Smooth muscle cell (in vitro differentiated cells): ENCODE results near the gene PRR33. TPM values are rescaled to one million over a fixed set of nuclear protein-coding genes. Genes with fewer than 3 reads are reported as not detected.
"Not testable (repeated sequence)": the region's sequence is repeated elsewhere in the genome, so short reads cannot be mapped to it uniquely, and the experiment has no call there.

ENCODE experiments used
- DNase-seq: peaks from one replicate; lab custom pipeline; 2025; ENCODE audit not compliant: unreplicated experiment; lab: John Stamatoyannopoulos, UW
- H2AFZ ChIP-seq: fragments of 200-600 bp; sonication (generic); 2 replicates; pipeline ENCODE4 v1.6.0; 2016; ENCODE audit warnings: antibody characterized with exemption, low read depth, mild to moderate bottlenecking
- H3F3A ChIP-seq: fragments of 200-600 bp; sonication (generic); 2 replicates; pipeline ENCODE4 v1.6.0; 2017; ENCODE audit warnings: antibody characterized with exemption, low read depth
- H3K27ac ChIP-seq: fragments of 200-600 bp; sonication (generic); 2 replicates; pipeline ENCODE4 v1.5.1; 2016; ENCODE audit warnings: low read depth, mild to moderate bottlenecking
- H3K27me3 ChIP-seq: fragments of 200-600 bp; sonication (generic); 2 replicates; pipeline ENCODE4 v1.6.1; 2016; ENCODE audit warnings: low read depth, mild to moderate bottlenecking
- H3K36me3 ChIP-seq: fragments of 200-600 bp; sonication (generic); 2 replicates; pipeline ENCODE4 v1.5.1; 2016; ENCODE audit warnings: low read depth
- H3K4me1 ChIP-seq: fragments of 200-600 bp; sonication (generic); 2 replicates; pipeline ENCODE4 v1.5.1; 2016; ENCODE audit warnings: low read depth
- H3K4me2 ChIP-seq: fragments of 200-600 bp; sonication (generic); 2 replicates; pipeline ENCODE4 v1.6.0; 2016; ENCODE audit warnings: mild to moderate bottlenecking
- H3K4me3 ChIP-seq: fragments of 200-600 bp; sonication (generic); 2 replicates; pipeline ENCODE4 v1.5.1; 2016; ENCODE audit warnings: mild to moderate bottlenecking
- H3K79me2 ChIP-seq: fragments of 200-600 bp; sonication (generic); 2 replicates; pipeline ENCODE4 v1.6.0; 2016; ENCODE audit warnings: low read depth, mild to moderate bottlenecking
- H3K9ac ChIP-seq: fragments of 200-600 bp; sonication (generic); 2 replicates; pipeline ENCODE4 v1.6.0; 2016; ENCODE audit warnings: low read depth
- H3K9me3 ChIP-seq: fragments of 200-600 bp; sonication (generic); replicated peaks from 2 replicates; pipeline ENCODE4 v1.5.1; 2016; ENCODE audit warnings: low read depth
- H4K20me1 ChIP-seq: fragments of 200-600 bp; sonication (generic); 2 replicates; pipeline ENCODE4 v1.6.0; 2016; ENCODE audit warnings: low read depth
- CTCF ChIP-seq: fragments of 200-600 bp; sonication (generic); IDR thresholded peaks from 2 replicates; pipeline ENCODE4 v1.5.1; 2017; ENCODE audit warnings: borderline replicate concordance, mild to moderate bottlenecking, antibody characterized with exemption; ENCODE audit not compliant: insufficient read depth, poor library complexity, severe bottlenecking
- WGBS: methylation state at CpG from one replicate; pipeline ENCODE4 v1.1.7; 2016; ENCODE audit warnings: low lambda C conversion rate; 5-methylcytosine and 5-hydroxymethylcytosine counted together
- polyA plus RNA-seq: library from polyadenylated mRNA; unstranded; fragments of >200 nt; fragmentation: Nextera tagmentation; extraction: Ambion mirVana; gene quantifications from 2 replicates; pipeline ENCODE4 v1.2.1, GENCODE V29; 2016
- total RNA-seq: library from RNA; depleted of rRNA; stranded (reverse); fragments of >200 nt; gene quantifications from 2 replicates; pipeline ENCODE4 v1.2.3, GENCODE V29; 2014

PRR33 gene
- total RNA-seq (not detected in 2 replicates), polyA plus RNA-seq (not detected in 2 replicates)

DNA sequence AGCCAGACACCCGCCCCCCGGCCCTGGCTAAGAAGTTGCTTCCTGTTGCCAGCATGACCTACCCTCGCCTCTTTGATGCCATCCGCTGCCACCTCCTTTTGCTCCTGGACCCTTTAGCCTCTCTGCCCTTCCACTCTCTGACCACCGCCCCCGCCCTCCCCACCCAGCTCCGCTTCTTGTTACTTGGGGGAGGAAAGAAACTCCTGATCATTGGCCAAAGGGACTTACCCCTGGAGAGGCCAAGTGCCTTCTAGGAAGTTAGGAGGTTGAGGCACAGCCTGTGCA is at the start of gene PRR33:
PRR33 (minus strand) TSS at position 65 of the 285 bp plus-strand sequence. CDS start 1,311 bp downstream, outside the sequence.
- Histone ChIP-seq H4K20me1 (no peaks in the 10 kb centered on the region), H3K9ac (no peak within 1 kb of the TSS), H3K4me2 (no peak within 1 kb of the TSS), H3K79me2 (no peaks in the 10 kb centered on the region), H3K27me3 (no peaks in the 10 kb centered on the region), H3F3A (peaks cover 5% of the 10 kb centered on the region), H3K27ac (no peak within 1 kb of the TSS), H3K4me3 (no peak within 1 kb of the TSS), H3K36me3 (no peaks in the 10 kb centered on the region), H2AFZ (no peak within 1 kb of the TSS), H3K9me3 (no peaks in the 10 kb centered on the region), H3K4me1 (no peaks in the 10 kb centered on the region)
- DNase-seq: no peak
- no peak for TF ChIP-seq CTCF
- WGBS: 90% methylated on average over 3 of the region's 7 CpGs

DNA sequence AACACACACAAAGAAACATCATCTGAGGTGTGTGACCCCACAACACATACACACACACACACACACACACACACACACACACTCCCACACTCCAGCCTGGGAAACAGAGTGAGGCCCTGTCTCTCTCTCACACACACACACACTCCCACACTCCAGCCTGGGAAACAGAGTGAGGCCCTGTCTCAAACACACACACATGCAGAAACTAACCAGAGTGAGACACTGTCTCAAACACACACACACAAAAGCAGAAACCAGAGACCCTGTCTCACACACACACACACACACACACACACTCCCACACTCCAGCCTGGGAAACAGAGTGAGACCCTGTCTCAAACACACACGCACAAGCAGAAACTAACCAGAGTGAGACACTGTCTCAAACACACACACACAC is 48.1 kb upstream of the PRR33 start:
- not testable (repeated sequence) for DNase-seq, H3F3A ChIP-seq, H3K9me3 ChIP-seq, H3K27me3 ChIP-seq, H3K4me1 ChIP-seq, H3K27ac ChIP-seq, H3K4me2 ChIP-seq, H4K20me1 ChIP-seq, H3K9ac ChIP-seq, H3K79me2 ChIP-seq, H2AFZ ChIP-seq, H3K36me3 ChIP-seq, H3K4me3 ChIP-seq
- 100% methylated on average over 1 of the region's 1 CpG for WGBS

- Histone ChIP-seq H2AFZ (no peak overlapping the region), H3K79me2 (no peaks in the 10 kb centered on the region), H3F3A (no peaks in the 10 kb centered on the region), H3K4me3 (no peak overlapping the region), H3K4me1 (no peaks in the 10 kb centered on the region), H3K27me3 (no peaks in the 10 kb centered on the region), H3K9me3 (no peaks in the 10 kb centered on the region), H3K36me3 (no peaks in the 10 kb centered on the region), H4K20me1 (no peaks in the 10 kb centered on the region), H3K4me2 (no peak overlapping the region), H3K9ac (no peak overlapping the region), H3K27ac (no peak overlapping the region)
- no peak for TF ChIP-seq CTCF
- DNase-seq: no peak
- WGBS: 60% methylated on average over 20 of the region's 23 CpGs
These were observed 47.4 kb upstream of the PRR33 start for GRCh38 chr11:1939006-1939625.

GRCh38 chr11:1938343-1939005 is 46.8 kb upstream of the PRR33 start:
- Histone ChIP-seq H3K36me3 (no peaks in the 10 kb centered on the region), H3K79me2 (no peaks in the 10 kb centered on the region), H3K9ac (no peak overlapping the region), H3K27ac (no peak overlapping the region), H4K20me1 (no peaks in the 10 kb centered on the region), H3K4me1 (no peaks in the 10 kb centered on the region), H3F3A (no peaks in the 10 kb centered on the region), H3K4me2 (no peak overlapping the region), H3K4me3 (no peak overlapping the region), H3K27me3 (no peaks in the 10 kb centered on the region), H3K9me3 (no peaks in the 10 kb centered on the region), H2AFZ (no peak overlapping the region)
- no peak for DNase-seq
- WGBS: 85% methylated on average over 27 of the region's 27 CpGs
- no peak for TF ChIP-seq CTCF
